NCI-H146 treated with DMSO at 0.1 percent for 48 hours (cell line): Measurements from ENCODE around the gene C6orf15.
A peak's percentile ranks its signal among the peaks of the same experiment; 100 is the strongest.

Experiments
- DNase-seq: peaks from one replicate; lab custom pipeline; 2025; ENCODE audit not compliant: unreplicated experiment; lab: John Stamatoyannopoulos, UW

C6orf15 gene

GRCh38 chr6:31110825-31111582 is 1.4 kb downstream of the C6orf15 start:
- DNase-seq, result no peak

- DNase-seq, result no peak
These were observed 5.3 kb downstream of the C6orf15 start for GRCh38 chr6:31107052-31107451.

- DNase-seq, result no peak
These were observed 9.2 kb downstream of the C6orf15 start for GRCh38 chr6:31103136-31103535.

GRCh38 chr6:31098449-31098938 is 13.9 kb downstream of the C6orf15 start:
- no peak for DNase-seq

GRCh38 chr6:31096656-31097055 is 15.7 kb downstream of the C6orf15 start:
- no peak for DNase-seq

GRCh38 chr6:31096215-31096614 is 16.2 kb downstream of the C6orf15 start:
- no peak for DNase-seq

- DNase-seq, result no peak
These were observed 17.9 kb downstream of the C6orf15 start for GRCh38 chr6:31094389-31094881.

GRCh38 chr6:31092769-31093505 is 19.4 kb downstream of the C6orf15 start:
- DNase-seq, result no peak

GRCh38 chr6:31092238-31092637 is 20.1 kb downstream of the C6orf15 start:
- DNase-seq, result no peak

GRCh38 chr6:31091680-31092079 is 20.7 kb downstream of the C6orf15 start:
- no peak for DNase-seq

GRCh38 chr6:31090973-31091364 is 21.4 kb downstream of the C6orf15 start:
- DNase-seq, result no peak

GRCh38 chr6:31090275-31090972 is 22.0 kb downstream of the C6orf15 start:
- DNase-seq, result no peak

GRCh38 chr6:31087494-31088089 is 24.8 kb downstream of the C6orf15 start:
- peak; percentile 13 for DNase-seq

- DNase-seq, result no peak
These were observed 25.5 kb downstream of the C6orf15 start for GRCh38 chr6:31086788-31087440.

GRCh38 chr6:31083742-31084354 is 28.5 kb downstream of the C6orf15 start:
- no peak for DNase-seq

- no peak for DNase-seq
These were observed 30.5 kb downstream of the C6orf15 start for GRCh38 chr6:31081872-31082271.

- peak; percentile 25 for DNase-seq
These were observed 32.6 kb downstream of the C6orf15 start for GRCh38 chr6:31079656-31080261.

GRCh38 chr6:31076611-31077010 is 35.8 kb downstream of the C6orf15 start:
- DNase-seq, result no peak

GRCh38 chr6:31075528-31075927 is 36.8 kb downstream of the C6orf15 start:
- no peak for DNase-seq

- DNase-seq, result no peak
These were observed 38.0 kb downstream of the C6orf15 start for GRCh38 chr6:31074401-31074800.
